Activated CD8-positive, alpha-beta memory T cell treated with anti-CD3 and anti-CD28 coated beads, Interleukin-2, amount 50 U/mL, for 24 hours (primary cell): ENCODE data around the gene CPTP.

Source experiments
- DNase-seq: peaks from one replicate; pipeline ENCODE4 v3.0.0-alpha.2; 2020; ENCODE audit errors: extremely low read depth

CPTP gene

DNA sequence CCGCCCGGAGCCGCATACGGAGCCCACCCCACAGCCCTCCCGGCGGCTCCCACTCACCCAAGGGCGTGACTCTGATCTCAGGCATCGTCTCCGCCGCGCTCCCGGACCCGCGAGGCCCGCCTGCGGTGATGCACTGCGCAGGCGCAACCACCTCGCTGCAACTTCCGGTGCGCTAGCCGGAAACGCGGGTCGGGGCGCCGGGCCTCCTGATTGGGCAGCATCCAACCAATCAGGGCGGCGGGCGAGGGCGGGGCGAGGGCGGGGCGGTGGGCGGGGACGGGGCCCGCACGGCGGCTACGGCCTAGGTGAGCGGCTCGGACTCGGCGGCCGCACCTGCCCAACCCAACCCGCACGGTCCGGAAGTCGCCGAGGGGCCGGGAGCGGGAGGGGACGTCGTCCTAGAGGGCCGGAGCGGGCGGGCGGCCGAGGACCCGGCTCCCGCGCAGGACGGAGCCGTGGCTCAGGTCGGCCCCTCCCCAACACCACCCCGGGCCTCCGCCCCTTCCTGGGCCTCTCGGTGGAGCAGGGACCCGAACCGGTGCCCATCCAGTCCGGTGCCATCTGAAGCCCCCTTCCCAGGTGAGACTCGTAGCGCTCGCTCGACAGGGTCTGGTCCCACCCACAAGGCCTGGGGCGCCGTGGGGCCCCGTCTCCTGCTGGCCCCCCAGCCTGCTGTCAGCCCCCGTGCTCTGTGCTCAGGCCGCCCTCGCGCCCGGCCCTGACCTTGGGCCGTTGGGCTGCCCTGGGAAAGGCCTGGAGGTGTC, at the start of gene CPTP, which contains the start of gene INTS11:
TSS of gene CPTP (plus strand) at position 279 of the 764 bp plus-strand sequence. CDS start 2,109 bp downstream, outside the sequence.
TSS of gene INTS11 (minus strand) at position 137 of the 764 bp plus-strand sequence. CDS start at position 85, 52 bp downstream.
- DNase-seq: peak; percentile 86

DNA sequence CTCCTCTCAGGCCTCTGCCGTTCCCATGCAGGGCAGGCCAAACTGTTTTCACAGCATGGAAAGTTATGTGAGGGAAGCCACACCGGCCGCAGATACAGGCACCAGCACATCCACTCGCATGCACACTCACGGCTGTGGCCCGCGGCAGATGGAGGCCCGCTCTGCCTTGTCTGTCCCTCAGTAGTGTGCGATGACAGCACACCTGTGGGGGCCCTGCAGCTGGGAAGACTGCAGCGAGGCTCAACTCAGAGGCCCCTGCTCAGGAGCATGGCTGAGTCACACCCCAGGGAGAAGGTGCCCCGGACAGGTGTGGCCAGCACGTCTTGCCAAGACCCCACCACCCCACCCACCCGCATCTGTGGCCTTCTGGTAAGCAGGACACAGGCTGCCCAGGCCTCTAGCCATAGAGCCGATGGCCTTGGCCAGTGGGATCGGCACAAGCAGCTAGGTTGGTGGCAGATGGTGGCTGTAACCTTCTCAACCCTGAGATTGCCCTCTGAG, 49.6 kb upstream of the CPTP start:
- DNase-seq: no peak

- DNase-seq: no peak
Measured at GRCh38 chr1:1275836-1276235, 48.8 kb upstream of the CPTP start.

DNA sequence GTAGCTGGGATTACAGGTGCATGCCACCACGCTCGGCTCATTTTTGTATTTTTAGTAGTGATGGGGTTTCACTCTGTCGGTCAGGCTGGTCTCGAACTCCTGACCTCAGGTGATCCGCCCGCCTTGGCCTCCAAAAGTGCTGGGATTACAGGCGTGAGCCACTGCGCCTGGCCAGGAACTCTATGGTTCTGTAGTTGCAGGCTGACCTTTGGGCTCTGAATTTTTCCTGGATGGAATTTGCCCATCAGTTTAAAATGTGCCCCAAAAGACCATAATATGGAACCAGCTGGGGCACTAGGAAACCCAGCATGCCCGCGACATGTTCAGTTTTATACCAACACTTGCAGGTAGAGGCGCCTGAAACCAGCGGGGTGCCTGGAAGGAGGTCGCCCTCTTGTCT, 46.0 kb upstream of the CPTP start:
- no peak for DNase-seq

DNA sequence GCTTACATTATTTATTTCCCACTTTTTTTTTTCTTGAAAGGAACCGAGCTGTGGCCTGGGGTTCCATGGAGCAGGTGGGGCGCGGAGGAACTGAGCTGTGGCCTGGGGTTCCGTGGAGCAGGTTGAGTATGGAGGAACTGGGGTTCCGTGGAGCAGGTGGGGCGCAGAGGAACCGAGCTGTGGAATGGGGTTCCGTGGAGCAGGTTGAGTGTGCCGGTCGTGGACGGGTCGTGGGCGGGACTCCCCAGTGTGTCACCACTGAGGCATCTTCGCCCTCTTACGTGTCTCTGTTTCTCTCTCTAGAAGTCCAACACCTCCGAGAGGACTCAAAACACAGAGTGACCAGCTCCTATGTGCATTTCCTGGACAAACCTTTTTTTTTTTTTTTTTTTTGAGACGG, 45.6 kb upstream of the CPTP start:
- no peak for DNase-seq

GRCh38 chr1:1280782-1281481, 43.7 kb upstream of the CPTP start:
- DNase-seq: no peak

DNA sequence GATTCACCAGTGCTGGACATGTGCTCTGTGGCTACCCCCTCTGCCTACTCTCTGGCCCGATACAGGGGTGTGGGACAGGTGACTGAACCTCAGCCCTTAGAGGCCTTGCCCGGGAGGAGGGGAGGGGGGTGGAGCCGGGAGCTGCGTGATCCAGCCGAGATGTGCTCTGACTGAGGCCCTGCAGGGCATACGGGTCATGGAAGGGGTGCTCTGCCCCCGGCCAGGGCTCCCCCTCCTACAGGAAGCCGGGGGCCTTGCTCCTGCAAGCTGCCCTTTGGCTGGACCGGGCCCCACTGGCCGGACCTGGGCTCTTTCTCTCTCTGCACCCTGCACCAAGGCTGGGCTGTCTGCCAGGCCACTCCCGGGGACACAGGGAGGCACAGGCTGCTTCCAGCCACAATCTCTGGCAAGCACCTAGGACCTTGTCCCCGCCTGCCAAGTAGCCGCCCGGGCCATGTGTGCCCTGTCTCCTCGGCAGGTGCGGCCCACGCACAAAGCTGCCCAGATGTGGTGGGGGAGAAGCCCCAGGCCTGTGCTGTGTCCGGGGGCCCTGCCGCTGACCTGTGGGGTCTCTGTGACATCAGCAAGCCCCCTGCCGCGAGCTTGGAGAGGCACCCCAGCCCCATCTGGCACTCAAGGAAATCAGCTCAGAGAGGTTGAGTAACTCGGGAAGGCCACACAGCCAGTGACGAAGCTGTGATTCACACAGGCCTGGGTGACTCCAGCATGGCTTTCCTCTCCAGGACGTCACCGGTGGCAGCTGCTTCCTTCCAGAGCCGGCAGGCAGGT, 42.9 kb upstream of the CPTP start:
- no peak for DNase-seq

DNA sequence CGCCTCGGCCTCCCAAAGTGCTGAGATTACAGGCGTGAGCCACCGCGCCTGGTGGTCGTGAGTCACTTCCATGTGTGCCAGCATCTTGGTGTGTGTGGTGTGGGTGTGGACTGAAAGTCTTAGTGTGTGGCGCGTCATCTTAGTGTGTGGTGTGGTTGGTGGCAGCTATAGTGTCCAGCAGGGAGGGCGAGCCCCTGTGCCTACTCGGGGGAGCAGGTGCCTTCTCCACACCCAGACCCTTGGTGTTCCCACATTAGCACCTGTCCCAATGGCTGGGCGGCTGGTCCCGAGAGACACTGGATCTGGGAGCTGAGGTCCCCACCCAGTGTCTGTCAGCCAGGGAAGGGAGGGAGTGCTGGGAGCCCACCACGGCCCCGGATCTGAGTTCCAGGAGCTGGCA, 41.6 kb upstream of the CPTP start:
- DNase-seq: no peak

DNA sequence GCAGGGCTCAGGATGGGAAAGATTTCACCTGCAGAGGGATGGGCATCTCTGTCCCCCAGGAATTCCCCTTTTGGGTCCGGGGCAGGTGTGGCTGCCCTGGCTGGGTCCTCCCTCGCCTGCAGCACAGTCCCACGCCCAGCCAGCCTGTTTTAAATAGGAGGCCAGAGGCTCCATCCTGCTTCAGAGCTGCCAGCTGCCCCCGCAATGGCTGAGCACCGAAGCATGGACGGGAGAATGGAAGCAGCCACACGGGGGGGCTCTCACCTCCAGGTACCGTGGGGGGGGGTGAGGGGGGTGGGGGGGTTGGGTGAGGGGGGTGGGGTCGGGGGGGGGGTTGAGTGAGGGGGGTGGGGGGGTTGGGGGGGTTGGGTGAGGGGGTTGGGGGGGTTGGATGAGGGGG, 40.8 kb upstream of the CPTP start:
- DNase-seq: no peak

GRCh38 chr1:1284221-1285101, 40.1 kb upstream of the CPTP start:
- DNase-seq: no peak

DNA sequence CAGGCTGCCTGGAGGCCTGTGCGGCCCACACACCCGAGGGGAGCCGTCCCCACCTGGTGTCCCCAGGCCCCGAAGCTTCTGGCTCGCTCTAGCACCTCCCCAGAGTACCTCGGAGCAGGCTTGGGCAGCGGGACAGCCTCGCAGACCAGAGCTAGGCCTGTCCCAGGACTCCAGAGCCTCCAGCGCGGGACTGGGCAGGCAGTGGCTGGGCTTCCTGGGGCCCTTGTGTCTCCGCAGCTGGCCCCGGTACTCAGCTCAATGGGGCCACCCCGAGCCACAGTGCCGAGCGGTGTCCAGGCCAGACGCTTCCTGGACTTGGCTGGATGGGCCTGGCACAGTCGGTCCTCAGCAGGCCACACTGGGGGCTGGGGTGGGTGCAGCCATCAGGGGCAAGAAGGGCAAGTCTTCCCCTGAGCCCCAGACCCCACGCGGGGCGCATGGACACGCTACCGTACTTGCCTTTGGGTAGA, 39.5 kb upstream of the CPTP start:
- DNase-seq: no peak

DNA sequence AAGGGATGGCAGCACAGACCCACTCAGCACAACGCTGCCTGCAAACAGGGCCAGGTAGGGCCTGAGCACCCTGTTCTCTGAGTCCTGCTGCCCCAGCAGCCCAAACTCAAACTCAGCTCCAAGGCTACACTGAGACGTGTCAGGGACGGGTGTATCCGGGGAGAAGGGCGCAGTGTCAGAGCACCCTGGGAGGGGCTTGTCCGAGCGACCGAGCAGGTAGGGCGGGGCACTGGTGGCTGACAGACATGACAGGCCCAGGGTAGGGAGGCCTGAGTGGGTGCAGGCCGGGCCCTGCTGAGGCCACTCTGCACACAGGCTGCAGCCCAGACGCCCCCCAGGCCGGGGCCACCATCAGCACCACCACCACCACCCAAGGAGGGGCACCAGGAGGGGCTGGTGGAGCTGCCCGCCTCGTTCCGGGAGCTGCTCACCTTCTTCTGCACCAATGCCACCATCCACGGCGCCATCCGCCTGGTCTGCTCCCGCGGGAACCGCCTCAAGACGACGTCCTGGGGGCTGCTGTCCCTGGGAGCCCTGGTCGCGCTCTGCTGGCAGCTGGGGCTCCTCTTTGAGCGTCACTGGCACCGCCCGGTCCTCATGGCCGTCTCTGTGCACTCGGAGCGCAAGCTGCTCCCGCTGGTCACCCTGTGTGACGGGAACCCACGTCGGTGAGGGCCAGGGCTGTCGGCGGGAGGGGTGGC, 38.8 kb upstream of the CPTP start:
- no peak for DNase-seq

- DNase-seq: no peak
Measured at GRCh38 chr1:1286313-1287261, 38.0 kb upstream of the CPTP start.

DNA sequence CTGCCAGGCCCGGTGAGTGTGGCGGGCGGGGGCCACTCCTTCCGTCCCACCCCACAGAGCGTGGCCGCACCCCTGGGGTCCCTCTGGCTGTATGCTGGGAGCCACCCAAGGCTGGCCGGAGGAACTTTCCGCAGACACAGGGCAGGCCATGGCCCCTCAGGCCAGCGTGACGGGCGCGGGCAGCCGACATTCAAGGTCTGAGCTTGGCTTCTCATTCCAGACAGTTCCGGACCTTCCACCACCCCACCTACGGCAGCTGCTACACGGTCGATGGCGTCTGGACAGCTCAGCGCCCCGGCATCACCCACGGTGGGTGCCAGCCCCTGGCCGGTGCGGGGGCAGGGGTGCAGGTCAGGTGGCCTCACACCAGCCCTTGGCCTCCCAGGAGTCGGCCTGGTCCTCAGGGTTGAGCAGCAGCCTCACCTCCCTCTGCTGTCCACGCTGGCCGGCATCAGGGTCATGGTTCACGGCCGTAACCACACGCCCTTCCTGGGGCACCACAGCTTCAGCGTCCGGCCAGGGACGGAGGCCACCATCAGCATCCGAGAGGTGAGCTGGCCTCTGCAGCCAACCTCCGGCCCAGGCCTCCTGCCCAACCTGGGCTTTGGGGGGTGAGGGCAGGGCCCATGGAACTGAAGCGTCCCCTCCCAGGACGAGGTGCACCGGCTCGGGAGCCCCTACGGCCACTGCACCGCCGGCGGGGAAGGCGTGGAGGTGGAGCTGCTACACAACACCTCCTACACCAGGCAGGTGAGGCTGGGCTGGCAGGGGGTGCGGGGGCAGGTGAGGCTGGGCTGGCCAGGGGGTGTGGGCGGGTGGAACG, 37.1 kb upstream of the CPTP start:
- no peak for DNase-seq

DNA sequence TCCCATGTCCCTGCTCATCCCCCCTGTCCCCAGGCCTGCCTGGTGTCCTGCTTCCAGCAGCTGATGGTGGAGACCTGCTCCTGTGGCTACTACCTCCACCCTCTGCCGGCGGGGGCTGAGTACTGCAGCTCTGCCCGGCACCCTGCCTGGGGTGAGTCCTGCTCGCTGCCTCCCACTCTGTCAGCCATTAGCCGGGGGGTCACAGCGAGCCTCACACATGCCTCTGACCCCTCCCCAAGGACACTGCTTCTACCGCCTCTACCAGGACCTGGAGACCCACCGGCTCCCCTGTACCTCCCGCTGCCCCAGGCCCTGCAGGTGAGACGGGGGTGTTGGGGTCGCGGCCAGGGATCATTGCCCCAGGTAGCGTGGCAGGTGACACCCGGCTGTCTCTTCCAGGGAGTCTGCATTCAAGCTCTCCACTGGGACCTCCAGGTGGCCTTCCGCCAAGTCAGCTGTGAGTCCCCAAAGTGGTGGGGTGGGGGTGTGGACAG, 34.3 kb upstream of the CPTP start:
- DNase-seq: no peak

- DNase-seq: no peak
Measured at GRCh38 chr1:1291023-1291528, 33.5 kb upstream of the CPTP start.

DNA sequence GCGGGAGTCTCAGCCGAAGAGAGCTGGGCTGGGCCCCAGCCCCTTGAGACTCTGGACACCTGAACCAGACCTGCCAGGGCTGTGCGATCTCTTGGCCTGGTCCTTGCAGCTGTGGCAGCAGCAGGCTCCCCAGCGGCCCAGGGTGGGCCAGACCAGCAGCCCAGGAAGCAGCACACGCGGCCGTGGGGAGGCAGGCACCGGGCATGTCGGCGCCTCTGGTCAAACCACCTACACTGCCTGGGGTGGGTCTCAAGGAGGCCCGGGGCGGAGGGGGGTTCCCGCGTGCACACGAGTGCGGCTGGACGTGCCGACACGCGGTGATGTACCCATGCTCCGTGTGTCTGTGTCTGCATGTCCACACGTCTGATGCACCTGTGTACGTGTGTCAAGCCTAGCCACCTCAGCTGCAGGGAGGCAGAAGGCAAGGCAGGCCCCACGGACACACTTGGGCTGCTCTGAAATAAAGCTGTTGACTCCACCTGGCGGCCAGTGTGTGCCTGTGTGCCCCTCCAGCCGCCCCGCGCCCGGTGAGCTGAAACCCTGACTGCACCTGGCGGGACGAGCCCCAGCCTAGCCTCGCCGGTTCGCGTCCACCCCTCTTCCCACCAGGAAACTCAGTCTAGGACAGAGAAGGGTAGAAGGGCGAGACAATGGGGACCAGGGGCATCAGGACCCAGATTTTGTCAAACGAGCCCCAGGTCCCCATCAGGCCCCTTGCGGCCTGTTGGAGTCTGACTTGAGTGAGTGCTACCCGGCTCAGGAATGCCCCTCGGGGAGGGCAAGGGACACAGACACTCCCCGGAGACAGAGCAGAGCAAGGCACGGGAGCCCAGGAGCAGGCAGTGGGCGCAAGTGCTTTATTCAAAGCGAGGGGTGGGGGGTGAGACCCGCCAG, 32.8 kb upstream of the CPTP start:
- DNase-seq: no peak
